Ascending aorta (tissue), 2 donors: ENCODE results near the gene FAF1. TPM values are rescaled to one million over a fixed set of nuclear protein-coding genes. Genes with fewer than 3 reads are reported as not detected.

ENCODE experiments used
- DNase-seq, 2 donors: peaks; one replicate each; pipeline ENCODE4 v3.0.0-alpha.2; 2019; ENCODE audit warnings: low spot score in 2 of 2
- H3K27ac ChIP-seq, 2 donors: fragments of 200-600 bp; sonication (generic); one replicate each; pipeline ENCODE4 v1.5.1; 2016 to 2017; ENCODE audit warnings: mild to moderate bottlenecking in 1 of 2
- H3K27me3 ChIP-seq: fragments of 200-600 bp; sonication (generic); one replicate; pipeline ENCODE4 v1.5.1; 2017
- H3K36me3 ChIP-seq, 2 donors: fragments of 200-600 bp; sonication (generic); one replicate each; pipeline ENCODE4 v1.5.1; 2016
- H3K4me1 ChIP-seq, 2 donors: fragments of 200-600 bp; sonication (generic); one replicate each; pipeline ENCODE4 v1.5.1; 2016 to 2017; ENCODE audit warnings: mild to moderate bottlenecking in 1 of 2
- H3K4me3 ChIP-seq, 2 donors: fragments of 200-600 bp; sonication (generic); one replicate each; pipeline ENCODE4 v1.5.1; 2016 to 2017; ENCODE audit warnings: mild to moderate bottlenecking in 1 of 2
- H3K9me3 ChIP-seq, 2 donors: fragments of 200-600 bp; sonication (generic); one replicate each; pipeline ENCODE4 v1.5.1; 2016
- intact Hi-C: fragments of 100-400 bp; cut with DNase I; formaldehyde crosslinking; loops from one replicate; pipeline ENCODE4 v1.15.1; 2023
- total RNA-seq: library from RNA; depleted of rRNA; stranded (reverse); fragments of >200 nt; gene quantifications from one replicate; pipeline ENCODE4 v1.1.0, GENCODE V29; 2016
- TF ChIP-seq, protein P1 (sequence below), 3 experiments: fragments of 200-600 bp in 2 of 3; fragments of 450-650 bp in 1 of 3; sonication (generic) in 2 of 3; IDR thresholded peaks; one replicate each; pipeline ENCODE4 v1.5.1; 2016 to 2019; ENCODE audit warnings: antibody characterized with exemption in 3 of 3, mild to moderate bottlenecking in 1 of 3, moderate library complexity in 1 of 3

Gene FAF1
- total RNA-seq, 1 donor from 2014 or later, result 16.4 TPM

GRCh38 chr1:50604580-50604979 lies 355.5 kb downstream of the FAF1 start:
- TF ChIP-seq, protein P1, sequence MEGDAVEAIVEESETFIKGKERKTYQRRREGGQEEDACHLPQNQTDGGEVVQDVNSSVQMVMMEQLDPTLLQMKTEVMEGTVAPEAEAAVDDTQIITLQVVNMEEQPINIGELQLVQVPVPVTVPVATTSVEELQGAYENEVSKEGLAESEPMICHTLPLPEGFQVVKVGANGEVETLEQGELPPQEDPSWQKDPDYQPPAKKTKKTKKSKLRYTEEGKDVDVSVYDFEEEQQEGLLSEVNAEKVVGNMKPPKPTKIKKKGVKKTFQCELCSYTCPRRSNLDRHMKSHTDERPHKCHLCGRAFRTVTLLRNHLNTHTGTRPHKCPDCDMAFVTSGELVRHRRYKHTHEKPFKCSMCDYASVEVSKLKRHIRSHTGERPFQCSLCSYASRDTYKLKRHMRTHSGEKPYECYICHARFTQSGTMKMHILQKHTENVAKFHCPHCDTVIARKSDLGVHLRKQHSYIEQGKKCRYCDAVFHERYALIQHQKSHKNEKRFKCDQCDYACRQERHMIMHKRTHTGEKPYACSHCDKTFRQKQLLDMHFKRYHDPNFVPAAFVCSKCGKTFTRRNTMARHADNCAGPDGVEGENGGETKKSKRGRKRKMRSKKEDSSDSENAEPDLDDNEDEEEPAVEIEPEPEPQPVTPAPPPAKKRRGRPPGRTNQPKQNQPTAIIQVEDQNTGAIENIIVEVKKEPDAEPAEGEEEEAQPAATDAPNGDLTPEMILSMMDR (IDR thresholded peaks at IDR 0.05), result no peak
- intact Hi-C loops, result no loop called here
- Histone ChIP-seq H3K27ac (peak overlapping the region in 1 of 2 donors; percentile 34), H3K4me1 (no peaks in the 10 kb centered on the region), H3K27me3 (no peaks in the 10 kb centered on the region), H3K9me3 (no peaks in the 10 kb centered on the region), H3K36me3 (no peaks in the 10 kb centered on the region), H3K4me3 (no peak overlapping the region)
- DNase-seq, result no peak

DNA sequence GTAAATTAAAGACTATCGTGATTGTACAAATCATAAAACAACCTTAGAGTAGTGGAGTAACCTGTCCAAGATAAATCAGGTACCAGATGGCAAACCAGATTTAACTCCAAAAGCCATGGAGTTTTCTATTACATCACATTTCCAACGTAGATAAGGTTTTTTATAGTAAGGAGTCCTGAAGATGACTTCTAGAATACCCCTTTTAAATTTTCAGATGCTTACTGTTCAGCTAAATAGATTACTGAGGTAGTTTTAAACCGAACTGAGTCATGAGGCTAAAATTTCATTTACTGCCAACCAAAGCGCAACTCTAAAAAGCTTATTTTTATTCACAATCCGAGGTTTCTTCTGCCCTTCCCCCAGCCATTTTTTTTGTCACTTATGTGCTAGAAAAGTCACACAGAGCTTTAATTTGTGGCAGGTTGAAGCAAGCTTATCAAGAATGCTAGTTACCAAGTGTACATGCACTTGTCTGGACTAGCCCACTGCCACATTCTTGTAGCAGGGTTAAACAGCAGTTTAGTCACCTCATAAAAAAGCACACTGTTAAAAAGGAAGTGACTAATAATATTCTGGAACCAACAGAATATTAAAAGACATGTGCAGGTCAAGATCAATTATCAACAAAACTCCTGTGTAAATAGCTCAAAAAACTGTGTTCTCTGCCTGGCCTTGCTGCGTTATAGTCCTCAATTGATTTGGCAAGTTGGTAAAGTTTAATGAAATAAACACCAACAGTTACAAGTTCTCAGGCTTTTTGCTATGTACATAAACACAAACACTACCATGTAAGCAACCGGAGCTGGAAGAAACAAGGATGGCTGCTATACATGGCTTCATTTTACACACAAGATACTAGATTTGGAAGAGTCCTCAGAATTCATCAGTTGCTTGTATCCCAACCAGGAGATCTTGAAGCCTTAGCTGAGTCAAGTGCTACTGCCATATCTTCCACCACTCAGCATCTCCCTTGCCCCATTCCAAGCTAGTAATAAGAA lies 356.5 kb downstream of the FAF1 start:
- H3K4me1 ChIP-seq, result no peaks in the 10 kb centered on the region
- DNase-seq, result no peak
- no peaks in the 10 kb centered on the region for H3K36me3 ChIP-seq
- H3K4me3 ChIP-seq, result no peak overlapping the region
- no peaks in the 10 kb centered on the region for H3K27me3 ChIP-seq
- TF ChIP-seq, protein P1 (IDR thresholded peaks at IDR 0.05), result no peak
- peak overlapping the region; percentile 22 to 34 for H3K27ac ChIP-seq
- intact Hi-C loops, result no loop called here
- no peaks in the 10 kb centered on the region for H3K9me3 ChIP-seq

- Histone ChIP-seq H3K4me3 (no peak overlapping the region), H3K27me3 (no peaks in the 10 kb centered on the region)
- TF ChIP-seq, protein P1 (IDR thresholded peaks at IDR 0.05), result no peak
Observed at GRCh38 chr1:50599546-50599945, 360.5 kb downstream of the FAF1 start.

DNA sequence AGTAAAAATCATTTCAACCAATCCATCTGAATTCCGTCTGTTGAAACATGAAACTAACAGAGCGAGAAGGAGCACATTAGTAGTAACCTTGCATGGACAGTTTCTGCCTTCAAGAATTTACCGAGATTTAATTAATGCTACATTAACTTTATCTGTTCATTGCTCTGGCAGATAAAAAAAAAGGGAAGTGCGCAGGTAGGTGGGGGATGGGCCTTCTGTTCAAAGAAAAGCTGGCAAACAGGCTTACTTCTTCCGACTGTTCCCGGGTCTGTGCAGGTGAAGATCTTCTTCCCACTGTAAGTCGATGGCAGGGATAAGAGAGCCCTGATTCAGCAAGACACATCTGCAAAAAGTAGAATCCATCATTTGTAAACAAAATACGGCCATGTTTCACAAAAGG lies 364.2 kb downstream of the FAF1 start:
- peaks cover 0 to 10% of the 10 kb centered on the region in 2 donors for H3K36me3 ChIP-seq
- no peaks in the 10 kb centered on the region for H3K4me1 ChIP-seq
- TF ChIP-seq, protein P1 (IDR thresholded peaks at IDR 0.05), result no peak
- H3K9me3 ChIP-seq, result no peaks in the 10 kb centered on the region
- no peaks in the 10 kb centered on the region for H3K27me3 ChIP-seq
- no peak overlapping the region for H3K27ac ChIP-seq
- no peak for DNase-seq
- intact Hi-C loops, result no loop called here
- H3K4me3 ChIP-seq, result no peak overlapping the region

More at GRCh38 chr1:50599546-50599945, 360.5 kb downstream of the FAF1 start:
- H3K4me1 ChIP-seq, result no peaks in the 10 kb centered on the region
- H3K9me3 ChIP-seq, result no peaks in the 10 kb centered on the region
- H3K36me3 ChIP-seq, result peaks cover 0 to 7% of the 10 kb centered on the region in 2 donors
- H3K27ac ChIP-seq, result no peak overlapping the region
- DNase-seq, result no peak
- intact Hi-C loops, result no loop called here

DNA sequence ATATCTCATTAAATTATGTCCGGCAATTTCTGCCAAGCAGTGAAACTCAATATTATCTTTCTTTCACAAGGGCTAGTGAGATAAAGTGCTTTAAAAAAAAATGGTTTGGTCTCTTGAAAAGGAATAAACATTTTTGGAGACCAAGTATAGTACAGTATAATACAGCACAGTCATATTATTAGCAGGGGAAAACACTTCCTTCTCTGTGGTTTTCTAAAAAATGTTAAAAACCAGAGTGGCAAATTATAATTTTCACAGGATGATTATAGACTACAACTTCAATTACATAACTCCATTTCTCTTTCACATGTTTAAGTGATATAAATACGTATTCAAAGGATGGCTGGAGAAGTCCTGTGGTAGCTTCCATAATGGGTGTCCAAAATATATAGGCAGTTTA lies 366.6 kb downstream of the FAF1 start:
- H3K27ac ChIP-seq, result no peak overlapping the region
- H3K36me3 ChIP-seq, result peaks cover 0 to 14% of the 10 kb centered on the region in 2 donors
- DNase-seq, result no peak
- TF ChIP-seq, protein P1 (IDR thresholded peaks at IDR 0.05), result no peak
- intact Hi-C loops, result no loop called here
- no peaks in the 10 kb centered on the region for H3K27me3 ChIP-seq
- no peaks in the 10 kb centered on the region for H3K9me3 ChIP-seq
- no peak overlapping the region for H3K4me3 ChIP-seq
- no peaks in the 10 kb centered on the region for H3K4me1 ChIP-seq
